K562 (cell line): ENCODE data around the gene FOXO3. TPM values are rescaled to one million over a fixed set of nuclear protein-coding genes. Genes with fewer than 3 reads are reported as not detected.

Experiments used
- BCL6 ChIP-seq: fragments of 250-450 bp; sonication (Bioruptor Pico); IDR thresholded peaks from 2 replicates; pipeline ENCODE4 v1.4.0; 2020
- CHCHD3 ChIP-seq: fragments of 250-450 bp; sonication (Bioruptor Pico); IDR thresholded peaks from 2 replicates; pipeline ENCODE4 v2.1.2; 2022; ENCODE audit warnings: mild to moderate bottlenecking
- CSDE1 ChIP-seq, 2 experiments: fragments of 450-650 bp; IDR thresholded peaks; 2 replicates each; pipeline ENCODE4 v1.6.1; 2016; ENCODE audit warnings: mild to moderate bottlenecking in 1 of 2
- GTF2E2 ChIP-seq: fragments of 200-800 bp; sonication (Bioruptor generic); IDR thresholded peaks from 2 replicates; pipeline ENCODE4 v1.6.1; 2016; ENCODE audit warnings: missing genetic modification characterization, missing compliant biosample characterization
- HMGN3 ChIP-seq: IDR thresholded peaks from 2 replicates; pipeline ENCODE4 v1.6.1; 2011; ENCODE audit warnings: borderline replicate concordance, low read depth, mild to moderate bottlenecking, mixed read lengths, low read length; ENCODE audit not compliant: insufficient read length; ENCODE audit errors: extremely low read depth
- JUN ChIP-seq, 2 experiments: sonication (generic) in 1 of 2; formaldehyde crosslinking in 1 of 2; IDR thresholded peaks; 2 replicates each; pipeline versions ENCODE4 v1.6.1 to v1.8.0; 2012 to 2022; ENCODE audit warnings: borderline replicate concordance in 2 of 2, mild to moderate bottlenecking in 2 of 2, improper control_type of control experiment in 1 of 2, low read depth in 1 of 2, low read length in 1 of 2, missing genetic modification reagents in 1 of 2
- MBD2 ChIP-seq: sonication (generic); IDR thresholded peaks from 2 replicates; pipeline ENCODE4 v1.6.1; 2016; ENCODE audit warnings: low read depth, borderline replicate concordance
- MEIS2 ChIP-seq: fragments of 450-650 bp; IDR thresholded peaks from 2 replicates; pipeline ENCODE4 v1.6.1; 2014; ENCODE audit warnings: mild to moderate bottlenecking; ENCODE audit not compliant: partially characterized antibody
- MXI1 ChIP-seq: IDR thresholded peaks from 2 replicates; pipeline ENCODE4 v1.6.1; 2011; ENCODE audit warnings: low read depth, mild to moderate bottlenecking, improper control_type of control experiment, low read length
- NELFE ChIP-seq: IDR thresholded peaks from 2 replicates; pipeline ENCODE4 v1.6.1; 2011; ENCODE audit warnings: mild to moderate bottlenecking; ENCODE audit not compliant: insufficient read depth, insufficient read length
- PURB ChIP-seq: sonication (generic); formaldehyde crosslinking; IDR thresholded peaks from 2 replicates; pipeline ENCODE4 v1.9.0; 2021; ENCODE audit warnings: low read depth, mild to moderate bottlenecking, missing genetic modification reagents
- RBBP5 ChIP-seq: fragments of 200-600 bp; sonication (generic); IDR thresholded peaks from 2 replicates; pipeline ENCODE4 v1.6.1; 2012; ENCODE audit warnings: borderline replicate concordance, mild to moderate bottlenecking, low read length, control low read depth, inconsistent platforms; ENCODE audit not compliant: insufficient read depth, poor library complexity, severe bottlenecking
- RFX5 ChIP-seq: IDR thresholded peaks from 2 replicates; pipeline ENCODE4 v1.6.1; 2011; ENCODE audit warnings: low read depth, mild to moderate bottlenecking, improper control_type of control experiment, low read length
- SETDB1 ChIP-seq: IDR thresholded peaks from one replicate; pipeline ENCODE4 v1.6.1; 2012; ENCODE audit warnings: low read length, control low read depth, inconsistent platforms
- SREBF1 ChIP-seq: fragments of 150-350 bp; IDR thresholded peaks from 2 replicates; pipeline ENCODE4 v1.6.1; 2014; ENCODE audit warnings: antibody characterized with exemption, low read depth, low read length, borderline replicate concordance
- TAF9B ChIP-seq: fragments of 450-650 bp; IDR thresholded peaks from 2 replicates; pipeline ENCODE4 v1.6.1; 2018; ENCODE audit warnings: mild to moderate bottlenecking; ENCODE audit not compliant: partially characterized antibody
- TAL1 ChIP-seq: fragments of 450-650 bp; IDR thresholded peaks from 2 replicates; pipeline ENCODE4 v1.6.1; 2016; ENCODE audit warnings: mild to moderate bottlenecking
- TBP ChIP-seq: optimal IDR thresholded peaks from 2 replicates; pipeline ENCODE3; 2011; ENCODE audit warnings: low read depth, low read length, improper control_type of control experiment
- TEAD4 ChIP-seq, 2 experiments: sonication (generic) in 1 of 2; formaldehyde crosslinking in 1 of 2; IDR thresholded peaks; 2 replicates each; pipeline versions ENCODE4 v1.6.1 to v1.8.0; 2012 to 2022; ENCODE audit warnings: borderline replicate concordance in 1 of 2, inconsistent platforms in 1 of 2, low read length in 1 of 2, mild to moderate bottlenecking in 1 of 2, missing genetic modification reagents in 1 of 2
- ZBTB7A ChIP-seq: IDR thresholded peaks from 2 replicates; pipeline ENCODE4 v1.6.1; 2011; ENCODE audit warnings: low read depth, mild to moderate bottlenecking, low read length, moderate library complexity, borderline replicate concordance; ENCODE audit not compliant: control insufficient read depth
- ZNF212 ChIP-seq: fragments of 450-650 bp; formaldehyde crosslinking; IDR thresholded peaks from 2 replicates; pipeline ENCODE4 v1.4.0; 2020; ENCODE audit warnings: mild to moderate bottlenecking
- ZNF23 ChIP-seq: fragments of 250-450 bp; sonication (Bioruptor Pico); IDR thresholded peaks from 2 replicates; pipeline ENCODE4 v1.4.0; 2020; ENCODE audit warnings: mild to moderate bottlenecking
- ZNF445 ChIP-seq: fragments of 250-450 bp; sonication (Bioruptor Pico); IDR thresholded peaks from 2 replicates; pipeline ENCODE4 v1.4.0; 2020; ENCODE audit warnings: low read depth, mild to moderate bottlenecking, moderate library complexity
- polyA plus RNA-seq, 8 experiments: library from polyadenylated mRNA; depleted of rRNA in 4 of 8; stranded (reverse) in 5 of 8; unstranded in 3 of 8; fragments of >200 nt; fragmentation: Nextera tagmentation in 2 of 8; fragmentation: Illumina TruSeq in 1 of 8; extraction: Ambion mirVana in 2 of 8; extraction: Trizol in 1 of 8; gene quantifications; 2 replicates each; pipeline versions ENCODE4 v1.2.1 to v1.2.3, GENCODE V29; 2011 to 2014; ENCODE audit warnings: inconsistent platforms in 1 of 8, missing spikeins in 1 of 8
- total RNA-seq, 7 experiments: library from RNA; depleted of rRNA in 6 of 7; stranded (reverse); fragments of >200 nt in 6 of 7; fragmentation: Illumina TruSeq in 2 of 7; extraction: Trizol in 2 of 7; gene quantifications; 2 replicates each; pipeline versions ENCODE4 v1.2.1 to v1.2.3, GENCODE V29; 2011 to 2021; ENCODE audit warnings: low replicate concordance in 1 of 7
- TF ChIP-seq, protein P1 (sequence below): fragments of 200-400 bp; formaldehyde crosslinking; IDR thresholded peaks from 2 replicates; pipeline ENCODE4 v1.6.1; 2017; ENCODE audit warnings: mild to moderate bottlenecking, low read depth, low read length, moderate library complexity
- TF ChIP-seq, protein P2 (sequence below): sonication (generic); formaldehyde crosslinking; IDR thresholded peaks from 2 replicates; pipeline ENCODE4 v1.8.1; 2022; ENCODE audit warnings: missing genetic modification reagents

Gene FOXO3
- total and polyA plus RNA-seq, 9 of the 15 experiments (the other 6 are each of a cell fraction or from before 2014, with no cell fraction given): 3.0 to 14.6 (median 6.0) TPM

GRCh38 chr6:108558372-108559096 lies 2.2 kb upstream of the FOXO3 start (continued):
- 0 out of 2 replicates have a peak, but pooled peaks have one; percentile 47 for TF ChIP-seq ZNF445 (CRISPR knock-in tag)
- TF ChIP-seq CHCHD3 (CRISPR knock-in tag): no peak
- no peak for TF ChIP-seq TAL1
- TF ChIP-seq TEAD4 (IDR thresholded peaks at IDR 0.05; ENCODE audit: low read length): no peak
- no peak for TF ChIP-seq TEAD4 (CRISPR knock-in tag; IDR thresholded peaks at IDR 0.05; ENCODE audit: borderline replicate concordance)
- peak; percentile 39 for TF ChIP-seq TAF9B
- no peak for TF ChIP-seq BCL6 (CRISPR knock-in tag)
- peak; percentile 75; the same call in 1 of the 2 replicates for TF ChIP-seq MBD2
- no peak for TF ChIP-seq RBBP5
- 0 out of 2 replicates have a peak, but pooled peaks have one; percentile 44 for TF ChIP-seq SREBF1
- TF ChIP-seq, protein P1, sequence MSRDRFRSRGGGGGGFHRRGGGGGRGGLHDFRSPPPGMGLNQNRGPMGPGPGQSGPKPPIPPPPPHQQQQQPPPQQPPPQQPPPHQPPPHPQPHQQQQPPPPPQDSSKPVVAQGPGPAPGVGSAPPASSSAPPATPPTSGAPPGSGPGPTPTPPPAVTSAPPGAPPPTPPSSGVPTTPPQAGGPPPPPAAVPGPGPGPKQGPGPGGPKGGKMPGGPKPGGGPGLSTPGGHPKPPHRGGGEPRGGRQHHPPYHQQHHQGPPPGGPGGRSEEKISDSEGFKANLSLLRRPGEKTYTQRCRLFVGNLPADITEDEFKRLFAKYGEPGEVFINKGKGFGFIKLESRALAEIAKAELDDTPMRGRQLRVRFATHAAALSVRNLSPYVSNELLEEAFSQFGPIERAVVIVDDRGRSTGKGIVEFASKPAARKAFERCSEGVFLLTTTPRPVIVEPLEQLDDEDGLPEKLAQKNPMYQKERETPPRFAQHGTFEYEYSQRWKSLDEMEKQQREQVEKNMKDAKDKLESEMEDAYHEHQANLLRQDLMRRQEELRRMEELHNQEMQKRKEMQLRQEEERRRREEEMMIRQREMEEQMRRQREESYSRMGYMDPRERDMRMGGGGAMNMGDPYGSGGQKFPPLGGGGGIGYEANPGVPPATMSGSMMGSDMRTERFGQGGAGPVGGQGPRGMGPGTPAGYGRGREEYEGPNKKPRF: no peak
- TF ChIP-seq, protein P2, sequence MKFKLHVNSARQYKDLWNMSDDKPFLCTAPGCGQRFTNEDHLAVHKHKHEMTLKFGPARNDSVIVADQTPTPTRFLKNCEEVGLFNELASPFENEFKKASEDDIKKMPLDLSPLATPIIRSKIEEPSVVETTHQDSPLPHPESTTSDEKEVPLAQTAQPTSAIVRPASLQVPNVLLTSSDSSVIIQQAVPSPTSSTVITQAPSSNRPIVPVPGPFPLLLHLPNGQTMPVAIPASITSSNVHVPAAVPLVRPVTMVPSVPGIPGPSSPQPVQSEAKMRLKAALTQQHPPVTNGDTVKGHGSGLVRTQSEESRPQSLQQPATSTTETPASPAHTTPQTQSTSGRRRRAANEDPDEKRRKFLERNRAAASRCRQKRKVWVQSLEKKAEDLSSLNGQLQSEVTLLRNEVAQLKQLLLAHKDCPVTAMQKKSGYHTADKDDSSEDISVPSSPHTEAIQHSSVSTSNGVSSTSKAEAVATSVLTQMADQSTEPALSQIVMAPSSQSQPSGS (CRISPR knock-in tag): peak; percentile 97
- TF ChIP-seq GTF2E2: 0 out of 2 replicates have a peak, but pooled peaks have one; percentile 35
- no peak for TF ChIP-seq ZNF23 (CRISPR knock-in tag)
- no peak for TF ChIP-seq ZNF212 (CRISPR knock-in tag)
- TF ChIP-seq JUN (IDR thresholded peaks at IDR 0.05; ENCODE audit: borderline replicate concordance, low read depth, low read length): peak; percentile 97
- peak; percentile 94 for TF ChIP-seq JUN (CRISPR knock-in tag; IDR thresholded peaks at IDR 0.05; ENCODE audit: borderline replicate concordance)
- no peak for TF ChIP-seq CSDE1 (IDR thresholded peaks at IDR 0.05)
- TF ChIP-seq ZBTB7A: peak; percentile 52; the same call in 1 of the 2 replicates
- TF ChIP-seq SETDB1: no peak
- TF ChIP-seq MXI1: 0 out of 2 replicates have a peak, but pooled peaks have one; percentile 2
- TF ChIP-seq NELFE: no peak
- peak; percentile 88 for TF ChIP-seq MEIS2
- TF ChIP-seq RFX5: 0 out of 2 replicates have a peak, but pooled peaks have one; percentile 31
- TF ChIP-seq PURB (CRISPR knock-in tag): no peak
- TF ChIP-seq HMGN3: peak; percentile 91
- TF ChIP-seq TBP: peak; percentile 58
